ENCODE results near the gene CER1.

Gene CER1

DNA sequence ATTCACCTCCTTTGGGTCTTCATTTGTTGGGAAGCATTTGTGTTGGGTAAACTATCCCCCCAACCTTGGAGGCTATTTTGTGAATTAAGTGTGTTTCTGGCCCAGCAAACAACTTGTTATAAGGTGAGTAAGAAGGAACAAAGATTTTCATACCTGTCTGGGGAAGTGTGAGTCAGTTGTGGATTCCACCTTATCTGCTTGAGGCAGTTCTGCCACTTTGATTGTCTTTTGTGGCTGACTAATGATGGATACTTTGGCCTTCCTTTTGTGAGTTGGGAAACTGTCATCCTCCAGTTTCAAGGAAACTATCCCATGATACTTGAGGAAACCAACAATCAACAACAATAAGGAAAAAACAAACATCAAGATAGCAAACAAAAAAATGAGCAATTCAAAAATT, 24.6 kb upstream of the CER1 start:
- TF ChIP-seq, protein P1, sequence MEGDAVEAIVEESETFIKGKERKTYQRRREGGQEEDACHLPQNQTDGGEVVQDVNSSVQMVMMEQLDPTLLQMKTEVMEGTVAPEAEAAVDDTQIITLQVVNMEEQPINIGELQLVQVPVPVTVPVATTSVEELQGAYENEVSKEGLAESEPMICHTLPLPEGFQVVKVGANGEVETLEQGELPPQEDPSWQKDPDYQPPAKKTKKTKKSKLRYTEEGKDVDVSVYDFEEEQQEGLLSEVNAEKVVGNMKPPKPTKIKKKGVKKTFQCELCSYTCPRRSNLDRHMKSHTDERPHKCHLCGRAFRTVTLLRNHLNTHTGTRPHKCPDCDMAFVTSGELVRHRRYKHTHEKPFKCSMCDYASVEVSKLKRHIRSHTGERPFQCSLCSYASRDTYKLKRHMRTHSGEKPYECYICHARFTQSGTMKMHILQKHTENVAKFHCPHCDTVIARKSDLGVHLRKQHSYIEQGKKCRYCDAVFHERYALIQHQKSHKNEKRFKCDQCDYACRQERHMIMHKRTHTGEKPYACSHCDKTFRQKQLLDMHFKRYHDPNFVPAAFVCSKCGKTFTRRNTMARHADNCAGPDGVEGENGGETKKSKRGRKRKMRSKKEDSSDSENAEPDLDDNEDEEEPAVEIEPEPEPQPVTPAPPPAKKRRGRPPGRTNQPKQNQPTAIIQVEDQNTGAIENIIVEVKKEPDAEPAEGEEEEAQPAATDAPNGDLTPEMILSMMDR (conservative IDR thresholded peaks at IDR 0.05; ENCODE audit: control insufficient read depth, insufficient read depth, low read depth, low read length) = no peak
- no peak overlapping the region for H3K4me3 ChIP-seq (ENCODE audit: control insufficient read depth, low read depth, low read length)
- DNase-seq (ENCODE audit: low read depth) = no peak

DNA sequence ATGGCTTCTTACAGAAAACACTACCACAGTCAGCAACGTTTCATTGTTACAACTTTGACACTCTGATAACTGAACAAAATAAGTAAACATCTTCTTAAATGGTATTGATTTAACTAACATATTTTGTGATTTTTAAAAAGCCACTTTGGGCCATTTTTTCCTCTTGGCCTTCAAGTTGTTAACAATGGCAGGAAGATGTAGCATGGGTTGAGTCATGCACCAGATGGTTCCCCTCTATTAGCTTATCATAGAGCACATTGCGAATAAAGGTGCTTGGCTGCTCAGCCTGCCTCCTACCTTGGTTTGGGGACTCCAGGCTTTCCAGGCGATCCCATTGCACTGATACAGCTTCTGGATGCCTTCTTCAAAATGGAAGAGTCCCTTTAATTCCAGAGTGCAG, 24.1 kb upstream of the CER1 start:
- H3K4me3 ChIP-seq (ENCODE audit: control insufficient read depth, low read depth, low read length) = no peak overlapping the region
- TF ChIP-seq, protein P1 (conservative IDR thresholded peaks at IDR 0.05; ENCODE audit: control insufficient read depth, insufficient read depth, low read depth, low read length) = no peak
- no peak for DNase-seq (ENCODE audit: low read depth)

DNA sequence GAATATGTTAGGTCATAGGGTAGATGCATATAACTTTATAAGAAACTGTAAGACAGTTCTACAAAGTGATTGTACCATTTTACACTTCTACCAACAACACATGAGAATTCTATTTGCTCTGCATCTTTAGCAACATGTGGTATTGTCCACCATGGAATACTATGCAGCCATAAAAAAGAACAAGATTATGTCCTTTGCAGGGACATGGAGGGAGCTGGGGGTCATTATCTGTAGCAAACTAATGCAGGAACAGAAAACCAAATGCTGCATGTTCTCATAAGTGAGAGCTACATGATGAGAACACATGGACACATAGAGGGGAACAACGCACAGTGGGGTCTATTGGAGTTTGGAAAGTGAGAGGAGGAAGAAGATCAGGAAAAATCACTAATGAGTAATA, 22.2 kb upstream of the CER1 start:
- H3K4me3 ChIP-seq (ENCODE audit: control insufficient read depth, low read depth, low read length) = no peak overlapping the region
- TF ChIP-seq, protein P1 (conservative IDR thresholded peaks at IDR 0.05; ENCODE audit: control insufficient read depth, insufficient read depth, low read depth, low read length) = no peak
- no peak for DNase-seq (ENCODE audit: low read depth)

DNA sequence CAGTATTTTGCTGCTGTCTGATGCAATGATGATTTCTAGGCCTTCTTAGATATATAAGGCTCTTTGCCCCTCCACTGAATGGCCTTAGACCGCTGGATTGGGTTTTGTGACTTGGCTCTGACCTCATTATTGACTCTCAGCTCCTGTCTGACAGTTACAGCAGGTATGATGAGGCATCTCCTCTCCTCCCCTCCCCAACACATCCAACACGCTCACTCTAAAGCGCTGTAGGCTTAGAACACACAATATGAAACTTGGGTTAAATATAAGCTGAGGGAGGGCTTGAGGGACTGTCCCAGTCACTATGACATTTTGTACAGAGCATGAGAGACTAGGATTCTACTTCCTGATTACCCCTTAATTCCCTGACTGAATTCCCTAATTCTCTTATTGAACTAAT, 18.8 kb upstream of the CER1 start:
- H3K4me3 ChIP-seq (ENCODE audit: control insufficient read depth, low read depth, low read length) = no peak overlapping the region
- no peak for DNase-seq (ENCODE audit: low read depth)
- TF ChIP-seq, protein P1 (conservative IDR thresholded peaks at IDR 0.05; ENCODE audit: control insufficient read depth, insufficient read depth, low read depth, low read length) = no peak

DNA sequence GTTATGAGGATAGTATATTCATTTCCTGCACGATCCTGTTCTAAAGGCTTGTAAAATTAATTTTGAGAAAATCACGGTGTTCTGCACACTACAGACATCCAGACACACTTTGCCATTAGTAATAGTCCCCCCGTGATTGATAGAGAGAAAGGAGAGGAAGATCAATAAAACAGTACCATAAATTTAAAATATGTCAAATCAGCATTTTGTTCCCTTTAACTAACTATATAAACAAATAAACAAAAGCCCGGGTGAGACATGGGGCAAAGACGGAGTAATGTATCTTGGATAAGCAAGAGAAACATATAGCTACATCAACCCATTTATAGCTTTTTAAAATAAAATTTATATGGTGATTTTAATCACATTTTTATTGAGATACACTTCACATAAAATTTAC, 10.6 kb upstream of the CER1 start:
- no peak for DNase-seq (ENCODE audit: low read depth)
- no peak overlapping the region for H3K4me3 ChIP-seq (ENCODE audit: control insufficient read depth, low read depth, low read length)
- TF ChIP-seq, protein P1 (conservative IDR thresholded peaks at IDR 0.05; ENCODE audit: control insufficient read depth, insufficient read depth, low read depth, low read length) = no peak

DNA sequence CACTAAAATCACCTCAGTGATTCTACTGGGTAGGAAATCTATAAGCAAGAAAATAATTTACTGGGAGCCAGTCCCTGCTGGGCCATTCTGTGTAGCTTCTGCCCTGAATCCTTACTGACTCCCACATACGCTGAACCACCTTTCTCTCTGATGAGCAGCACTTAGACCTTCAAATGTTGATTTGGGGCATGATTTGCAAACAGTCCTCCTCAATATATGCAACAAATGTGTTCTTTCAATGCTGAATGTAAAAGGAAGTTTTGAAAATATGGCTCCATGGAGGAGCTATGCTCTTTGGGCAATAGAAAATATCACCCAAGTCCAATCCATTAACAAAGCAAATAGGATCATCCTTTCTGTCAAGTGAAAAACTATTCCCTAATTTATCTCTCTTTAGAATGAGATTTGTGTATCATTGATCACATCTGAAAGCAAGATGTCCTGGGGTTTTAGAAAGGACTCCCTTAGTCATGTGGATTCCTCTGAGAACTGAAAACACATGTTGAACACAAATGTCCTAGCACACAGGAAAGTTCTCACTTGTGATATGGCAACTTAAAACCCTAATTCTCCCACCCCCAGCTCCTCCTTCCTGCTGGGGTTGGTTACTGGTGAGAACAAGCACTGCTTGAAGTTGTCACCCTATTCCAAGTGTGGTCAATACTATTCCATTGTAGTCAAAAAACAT, 8.9 kb upstream of the CER1 start:
- no peak overlapping the region for H3K4me3 ChIP-seq (ENCODE audit: control insufficient read depth, low read depth, low read length)
- peak; percentile 3 for DNase-seq (ENCODE audit: low read depth)
- TF ChIP-seq, protein P1 (conservative IDR thresholded peaks at IDR 0.05; ENCODE audit: control insufficient read depth, insufficient read depth, low read depth, low read length) = no peak
